ENCODE results near the gene TMED9.
"Not testable (repeated sequence)": the region's sequence is repeated elsewhere in the genome, so short reads cannot be mapped to it uniquely, and the experiment has no call there.

DNA sequence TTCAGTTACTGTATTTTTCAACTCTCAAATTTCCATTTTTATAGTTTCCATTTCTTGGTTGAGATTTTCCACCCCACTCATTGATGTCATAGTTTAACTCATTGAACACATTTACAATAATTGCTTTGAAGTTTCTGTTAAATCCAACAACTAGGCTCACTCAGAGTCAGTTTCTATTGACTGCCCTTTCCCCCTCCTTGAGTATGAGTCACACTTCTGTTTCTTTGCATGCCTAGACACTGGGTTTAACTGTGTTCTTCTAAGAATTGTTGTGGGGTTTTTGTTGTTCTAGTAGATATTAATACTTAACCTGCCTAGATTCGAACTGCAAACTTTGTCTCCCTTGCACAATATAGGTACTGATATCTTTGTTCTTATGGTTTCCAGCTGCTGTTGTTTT, 53.5 kb downstream of the TMED9 start:
- TF ChIP-seq EZH2 (optimal IDR thresholded peaks at IDR 0.05; ENCODE audit: low read depth, low read length); EZH2phosphoT487 (IDR thresholded peaks at IDR 0.05; ENCODE audit: low read length): not testable (repeated sequence)
- TF ChIP-seq, protein P1, sequence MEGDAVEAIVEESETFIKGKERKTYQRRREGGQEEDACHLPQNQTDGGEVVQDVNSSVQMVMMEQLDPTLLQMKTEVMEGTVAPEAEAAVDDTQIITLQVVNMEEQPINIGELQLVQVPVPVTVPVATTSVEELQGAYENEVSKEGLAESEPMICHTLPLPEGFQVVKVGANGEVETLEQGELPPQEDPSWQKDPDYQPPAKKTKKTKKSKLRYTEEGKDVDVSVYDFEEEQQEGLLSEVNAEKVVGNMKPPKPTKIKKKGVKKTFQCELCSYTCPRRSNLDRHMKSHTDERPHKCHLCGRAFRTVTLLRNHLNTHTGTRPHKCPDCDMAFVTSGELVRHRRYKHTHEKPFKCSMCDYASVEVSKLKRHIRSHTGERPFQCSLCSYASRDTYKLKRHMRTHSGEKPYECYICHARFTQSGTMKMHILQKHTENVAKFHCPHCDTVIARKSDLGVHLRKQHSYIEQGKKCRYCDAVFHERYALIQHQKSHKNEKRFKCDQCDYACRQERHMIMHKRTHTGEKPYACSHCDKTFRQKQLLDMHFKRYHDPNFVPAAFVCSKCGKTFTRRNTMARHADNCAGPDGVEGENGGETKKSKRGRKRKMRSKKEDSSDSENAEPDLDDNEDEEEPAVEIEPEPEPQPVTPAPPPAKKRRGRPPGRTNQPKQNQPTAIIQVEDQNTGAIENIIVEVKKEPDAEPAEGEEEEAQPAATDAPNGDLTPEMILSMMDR (IDR thresholded peaks at IDR 0.05; ENCODE audit: low read length): not testable (repeated sequence)
